Right cardiac atrium (tissue), 5 donors: ENCODE data around the gene GJB4. TPM values are rescaled to one million over a fixed set of nuclear protein-coding genes. Genes with fewer than 3 reads are reported as not detected.

Experiments
- ATAC-seq, 2 donors: fragments of 200-7000 bp; cut with Tn5 transposase; one replicate each; pipeline versions ENCODE4 v1.8.0 to v1.9.1; 2020; ENCODE audit warnings: moderate library complexity in 2 of 2, mild to moderate bottlenecking in 1 of 2
- DNase-seq, 3 donors: peaks; one replicate each; pipeline ENCODE4 v3.0.0-alpha.2; 2020
- H3K27ac ChIP-seq: one replicate; pipeline ENCODE4 v1.5.1; 2013; ENCODE audit warnings: mild to moderate bottlenecking, low read length, control low read depth, moderate library complexity
- H3K27me3 ChIP-seq: one replicate; pipeline ENCODE4 v1.6.1; 2013; ENCODE audit not compliant: control insufficient read depth, insufficient read depth
- H3K4me1 ChIP-seq: one replicate; pipeline ENCODE4 v1.6.1; 2013; ENCODE audit warnings: low read length; ENCODE audit not compliant: control insufficient read depth, insufficient read depth
- H3K4me3 ChIP-seq: one replicate; pipeline ENCODE4 v1.5.1; 2013; ENCODE audit warnings: low read length, control low read depth
- H3K9me3 ChIP-seq: one replicate; pipeline ENCODE4 v1.6.1; 2013; ENCODE audit warnings: low read length; ENCODE audit not compliant: control insufficient read depth
- WGBS: extraction: QIAGEN DNeasy Blood & Tissue Kit; methylation state at CpG from one replicate; pipeline ENCODE4 v1.1.7; 2013; 5-methylcytosine and 5-hydroxymethylcytosine counted together
- intact Hi-C, 4 donors: fragments of 100-400 bp; cut with DNase I; formaldehyde crosslinking; loops; one replicate each; pipeline versions ENCODE4 v1.11.0 to v1.14.0; 2022 to 2023
- long read RNA-seq, 4 donors: library from polyadenylated mRNA; unstranded; transcript quantifications; one replicate each; pipeline ENCODE4 v2.0.0, GENCODE V29; 2020 to 2021
- polyA plus RNA-seq: library from polyadenylated mRNA; stranded (reverse); fragments of 200-250 nt; gene quantifications from one replicate; pipeline ENCODE4 v1.2.3, GENCODE V29; 2013
- total RNA-seq, 4 donors: library from RNA; stranded (reverse); fragmentation: NEBNext Ultra II Directional; extraction: Animal tissue kit (Norgen Biotek cat#: 25700); gene quantifications; one replicate each; pipeline ENCODE4 v1.2.1, GENCODE V29; 2021
- donor health status: healthy with polysubstance abuse.
- donor health status: DM: no; HTN: yes; CAD: no.
- donor health status: DM: no; HTN: no; CAD: no.
- donor health status: DM: no; HTN: yes; CAD: no; lungs with severe emphysema.
- donor health status: DM: yes; HTN: yes; CAD: no.

Gene GJB4
- total RNA-seq = not detected
- not detected for polyA plus RNA-seq
- long read RNA-seq, donor 1 = 0 reads
- long read RNA-seq, donor 2 = 0 reads
- long read RNA-seq, donor 3 = 0 reads
- long read RNA-seq, donor 4 = 0 reads

DNA sequence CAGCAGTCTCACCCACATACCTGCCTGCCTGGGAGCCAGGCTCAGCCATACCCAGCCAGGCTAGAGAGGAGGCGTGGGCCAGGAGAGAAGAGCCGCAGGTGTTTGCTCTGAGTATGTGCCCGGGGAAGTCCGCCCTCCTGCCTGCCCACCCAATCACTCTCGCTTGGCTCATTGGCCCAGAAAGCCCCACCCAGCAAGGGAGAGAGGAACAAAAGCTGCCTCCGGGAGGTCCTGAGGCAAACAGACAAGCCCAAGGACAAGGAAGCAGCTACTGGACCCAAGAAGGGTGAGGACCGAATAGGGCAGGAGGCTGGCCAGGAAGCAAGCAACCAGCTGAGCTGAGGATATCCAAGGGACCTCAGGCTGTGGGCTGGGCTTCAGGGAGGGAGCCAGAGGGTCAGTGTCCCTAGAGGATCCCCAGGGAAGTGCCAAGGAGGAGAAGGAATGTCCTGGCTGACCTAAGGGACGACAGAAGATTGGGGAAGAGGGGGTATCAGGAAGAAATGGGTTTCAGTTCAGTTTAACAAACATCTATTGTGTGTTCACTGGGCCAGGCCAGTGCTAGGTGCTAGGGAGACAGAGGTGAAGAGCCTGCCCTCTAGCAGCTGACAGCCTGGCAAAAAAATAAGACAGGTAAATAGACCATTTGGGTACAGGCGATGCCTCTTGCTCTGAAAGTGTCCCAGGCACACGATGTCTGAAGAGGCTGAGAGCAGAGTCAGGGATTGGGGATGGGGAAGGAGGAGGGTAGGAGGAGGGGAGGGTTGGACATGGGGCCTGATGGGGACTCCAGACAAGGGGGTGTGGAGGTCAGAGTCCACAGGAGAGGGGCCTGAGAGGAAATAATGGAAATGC, at the start of gene GJB4:
GJB4 (plus strand) TSS at position 238 of the 855 bp plus-strand sequence. CDS start 1,515 bp downstream, outside the sequence.
- Histone ChIP-seq H3K27ac (no peak within 1 kb of the TSS), H3K4me1 (no peaks in the 10 kb centered on the region), H3K27me3 (no peaks in the 10 kb centered on the region), H3K9me3 (no peaks in the 10 kb centered on the region), H3K4me3 (no peak within 1 kb of the TSS)
- intact Hi-C loops = no loop called here
- DNase-seq (no peak), ATAC-seq (no peak)
- WGBS = 59% methylated on average over 10 of the region's 10 CpGs

DNA sequence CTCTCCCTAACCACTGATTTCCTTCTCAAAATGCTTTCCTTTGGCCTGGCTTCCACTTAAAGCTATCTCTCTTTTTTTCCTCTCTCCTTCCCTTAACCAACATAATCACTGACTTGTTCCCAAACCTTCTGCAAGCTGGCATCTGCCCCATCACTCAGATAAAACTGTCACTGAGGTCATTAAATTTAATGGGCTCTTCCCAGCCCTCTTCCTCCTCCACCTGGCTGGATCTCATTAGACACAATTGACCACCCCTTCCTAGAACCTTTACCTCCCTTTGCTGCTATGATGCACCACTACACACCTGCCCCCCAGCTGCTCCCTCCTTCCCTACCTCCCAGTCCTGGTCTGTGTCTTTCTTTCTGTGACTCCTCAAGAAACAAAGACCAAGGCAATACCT, 48.7 kb upstream of the GJB4 start:
- no peak overlapping the region for H3K4me3 ChIP-seq
- no peaks in the 10 kb centered on the region for H3K4me1 ChIP-seq
- ATAC-seq = no peak
- no peak overlapping the region for H3K27ac ChIP-seq
- no peaks in the 10 kb centered on the region for H3K27me3 ChIP-seq
- intact Hi-C loops = no loop called here
- no peaks in the 10 kb centered on the region for H3K9me3 ChIP-seq
- no peak for DNase-seq

DNA sequence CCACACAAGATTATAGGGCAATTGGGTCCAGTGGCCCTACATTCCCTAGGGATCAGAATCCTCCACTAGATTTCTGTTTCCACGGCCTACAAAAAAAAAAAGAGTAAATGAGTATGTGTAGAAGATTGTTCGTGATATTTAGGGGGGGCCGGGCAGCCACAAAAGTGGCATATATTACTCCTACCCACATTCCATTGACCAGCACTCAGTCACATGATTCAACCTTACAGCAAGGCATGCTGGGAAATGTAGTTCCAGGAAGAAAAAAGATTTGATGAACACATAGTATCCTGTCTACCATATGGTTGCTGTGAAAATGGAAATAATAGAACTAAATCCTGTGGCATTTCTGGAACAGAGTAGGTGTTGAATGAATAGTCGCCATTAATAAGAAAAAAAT, 48.1 kb upstream of the GJB4 start:
- Histone ChIP-seq H3K9me3 (no peaks in the 10 kb centered on the region), H3K4me3 (no peak overlapping the region), H3K4me1 (no peaks in the 10 kb centered on the region), H3K27me3 (no peaks in the 10 kb centered on the region), H3K27ac (no peak overlapping the region)
- DNase-seq (no peak), ATAC-seq (no peak)
- intact Hi-C loops = no loop called here
- 74% methylated on average over 4 of the region's 4 CpGs for WGBS

DNA sequence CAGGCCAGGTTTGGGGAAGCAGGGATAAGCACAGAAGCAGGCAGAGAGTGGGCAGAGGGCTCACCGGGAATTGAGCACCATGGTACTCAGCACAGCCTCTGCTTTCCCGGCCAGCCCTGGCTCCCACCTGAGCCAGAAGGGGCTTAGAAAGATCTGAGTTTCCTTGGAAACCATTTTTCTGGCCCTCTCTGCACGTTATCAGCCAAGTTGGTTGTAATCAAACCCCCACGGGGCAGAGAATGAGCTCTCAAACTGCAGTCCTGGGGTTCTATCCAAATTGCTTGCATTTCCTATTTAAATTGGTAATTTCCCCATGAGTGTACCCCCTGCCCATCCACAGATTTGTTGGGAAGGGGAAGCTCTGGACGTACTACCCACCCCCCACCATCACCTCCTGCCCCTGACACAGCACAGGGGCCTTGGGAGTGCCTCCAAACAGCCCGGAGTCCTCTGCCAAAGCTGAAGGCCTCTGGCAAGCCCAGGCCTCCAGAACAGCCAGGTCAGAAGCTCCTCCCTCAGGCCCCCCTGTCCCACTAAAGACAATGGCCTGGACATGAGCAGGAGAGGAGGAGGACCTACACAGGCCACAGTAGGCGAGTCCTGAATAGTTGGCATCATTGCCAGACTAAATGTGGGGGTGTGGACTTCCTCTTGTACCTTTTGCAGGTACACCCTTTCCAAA, 47.4 kb upstream of the GJB4 start:
- no peaks in the 10 kb centered on the region for H3K27me3 ChIP-seq
- H3K4me3 ChIP-seq = no peak overlapping the region
- H3K9me3 ChIP-seq = no peaks in the 10 kb centered on the region
- ATAC-seq (peak in 1 of 2 donors; percentile 63), DNase-seq (peak in 1 of 3 donors; percentile 67)
- intact Hi-C loops = no loop called here
- 43% methylated on average over 7 of the region's 7 CpGs for WGBS
- no peaks in the 10 kb centered on the region for H3K4me1 ChIP-seq
- no peak overlapping the region for H3K27ac ChIP-seq

DNA sequence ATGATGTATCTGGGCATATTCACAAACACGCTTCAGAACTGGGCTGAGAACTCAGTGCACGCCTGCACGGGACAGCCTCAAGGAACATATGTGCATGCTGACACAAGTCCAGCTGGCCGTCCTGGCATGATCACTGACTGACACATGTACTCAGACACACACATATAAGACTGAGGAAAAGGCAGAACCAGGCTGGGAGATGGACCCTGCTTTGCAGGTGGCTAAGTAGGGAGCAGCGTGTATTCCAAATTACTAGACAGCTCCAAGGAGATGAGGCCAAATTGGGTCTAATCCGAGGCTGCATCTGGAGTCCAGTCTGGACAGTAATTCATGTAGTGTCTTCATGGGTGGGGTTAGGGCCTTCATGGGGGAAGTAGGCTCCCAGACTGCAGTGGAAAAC, 46.1 kb upstream of the GJB4 start:
- 64% methylated on average over 6 of the region's 6 CpGs for WGBS
- Histone ChIP-seq H3K9me3 (peaks cover 2% of the 10 kb centered on the region), H3K27me3 (no peaks in the 10 kb centered on the region), H3K4me3 (no peak overlapping the region), H3K4me1 (no peaks in the 10 kb centered on the region), H3K27ac (no peak overlapping the region)
- DNase-seq = peak in 1 of 3 donors; percentile 54
- ATAC-seq = no peak
- intact Hi-C loops = no loop called here

DNA sequence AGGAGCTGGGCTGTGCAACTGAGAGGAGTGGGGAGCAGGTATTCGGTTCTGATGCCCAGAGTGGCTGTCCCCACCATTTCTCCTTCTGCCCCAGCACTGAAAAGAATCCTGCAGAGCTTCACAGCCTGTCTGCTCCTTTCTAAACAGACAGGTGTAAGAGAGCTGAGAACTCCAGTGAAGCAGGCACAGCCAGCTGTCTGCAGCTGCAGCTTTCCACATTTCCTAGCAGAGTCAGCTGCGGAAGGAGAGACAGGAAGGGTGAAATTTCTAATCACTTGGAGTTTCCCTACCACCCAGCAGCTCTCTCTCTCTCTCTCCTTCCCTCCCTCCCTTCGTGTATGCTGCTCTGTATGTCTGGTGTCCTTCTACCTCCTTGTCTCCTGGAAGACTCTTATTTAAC, 45.2 kb upstream of the GJB4 start:
- Histone ChIP-seq H3K4me1 (no peaks in the 10 kb centered on the region), H3K9me3 (peaks cover 2% of the 10 kb centered on the region), H3K27me3 (no peaks in the 10 kb centered on the region), H3K27ac (no peak overlapping the region), H3K4me3 (no peak overlapping the region)
- DNase-seq = no peak
- intact Hi-C loops = no loop called here
- 29% methylated on average over 3 of the region's 3 CpGs for WGBS
- no peak for ATAC-seq

DNA sequence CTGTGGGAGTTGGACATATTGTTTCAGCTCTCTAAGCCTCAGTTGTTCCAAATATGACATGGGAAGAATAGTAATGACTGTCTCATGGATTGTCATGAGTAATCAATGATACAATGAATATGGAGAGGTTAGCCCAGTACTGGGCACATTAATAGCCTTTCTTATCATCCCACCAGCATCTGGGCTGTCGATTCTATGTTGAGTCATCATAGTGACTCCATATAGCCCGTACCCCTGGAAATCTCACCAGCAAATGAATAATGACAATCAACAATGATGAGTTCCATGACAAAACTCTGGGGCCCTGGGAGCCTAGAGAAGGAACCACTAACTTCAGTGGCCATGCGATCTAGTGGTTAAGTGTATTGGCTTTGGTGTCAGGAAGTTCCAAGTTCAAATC, 44.4 kb upstream of the GJB4 start:
- intact Hi-C loops = no loop called here
- Histone ChIP-seq H3K4me3 (no peak overlapping the region), H3K4me1 (no peaks in the 10 kb centered on the region), H3K9me3 (peaks cover 2% of the 10 kb centered on the region), H3K27me3 (no peaks in the 10 kb centered on the region), H3K27ac (no peak overlapping the region)
- DNase-seq (no peak), ATAC-seq (no peak)
- 77% methylated on average over 3 of the region's 3 CpGs for WGBS

DNA sequence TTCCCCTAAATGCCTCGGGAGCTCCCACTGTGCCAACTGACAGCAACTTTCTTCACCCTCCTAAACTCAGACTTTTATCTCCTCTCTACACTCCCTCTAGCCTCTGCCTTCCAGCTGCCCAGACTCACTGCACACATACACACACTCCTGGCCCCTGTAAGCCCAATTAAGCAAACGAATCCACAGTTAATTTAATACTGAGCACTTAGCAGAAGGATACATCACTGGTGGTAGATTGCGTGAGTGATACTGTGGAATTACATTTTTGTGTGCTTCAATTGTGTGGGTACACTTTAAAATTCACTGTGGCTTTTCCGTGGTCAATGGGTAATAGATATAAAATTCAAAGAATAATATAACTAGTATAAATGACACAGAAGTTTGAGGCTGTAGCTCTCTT, 38.3 kb upstream of the GJB4 start:
- Histone ChIP-seq H3K27ac (no peak overlapping the region), H3K27me3 (no peaks in the 10 kb centered on the region), H3K4me3 (no peak overlapping the region), H3K4me1 (no peaks in the 10 kb centered on the region), H3K9me3 (peaks cover 2% of the 10 kb centered on the region)
- DNase-seq (no peak), ATAC-seq (no peak)
- intact Hi-C loops = no loop called here
- 64% methylated on average over 4 of the region's 4 CpGs for WGBS

DNA sequence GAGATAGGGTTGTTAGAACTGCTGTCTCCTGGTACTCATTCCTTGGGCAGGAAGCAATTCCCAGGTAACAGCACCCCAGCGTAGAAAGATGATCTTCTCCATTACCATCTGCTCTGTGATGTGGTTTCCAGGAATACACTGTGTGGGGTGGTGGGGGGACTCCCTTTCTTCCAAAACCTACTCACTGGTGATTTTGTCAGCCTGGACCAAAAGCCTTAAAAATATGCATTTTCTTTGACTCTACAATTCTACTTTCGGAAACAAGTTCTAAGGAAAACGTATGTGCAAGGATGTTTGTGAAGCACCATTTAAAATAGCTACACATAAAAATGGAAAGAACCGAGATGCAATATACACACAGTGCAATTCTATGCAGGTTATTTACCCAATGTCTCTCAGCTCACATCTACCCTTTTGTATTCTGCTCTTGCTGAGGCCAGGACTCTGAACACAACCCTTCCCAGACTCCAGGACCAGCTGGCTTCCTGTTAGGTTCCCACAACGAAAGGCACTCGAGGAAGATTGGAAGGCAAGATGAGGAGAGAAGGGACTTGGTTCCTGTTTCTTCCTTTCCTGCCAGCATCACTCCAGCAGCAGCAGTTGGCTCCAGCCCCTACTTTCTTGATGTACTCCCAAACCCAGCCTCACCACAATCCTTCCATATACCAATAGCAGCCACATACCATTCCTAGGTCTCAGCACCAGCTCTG, 37.7 kb upstream of the GJB4 start:
- no peaks in the 10 kb centered on the region for H3K4me1 ChIP-seq
- ATAC-seq (no peak), DNase-seq (no peak)
- no peak overlapping the region for H3K4me3 ChIP-seq
- H3K9me3 ChIP-seq = peaks cover 2% of the 10 kb centered on the region
- no peaks in the 10 kb centered on the region for H3K27me3 ChIP-seq
- no peak overlapping the region for H3K27ac ChIP-seq
- 68% methylated on average over 6 of the region's 6 CpGs for WGBS
- intact Hi-C loops = no loop called here

DNA sequence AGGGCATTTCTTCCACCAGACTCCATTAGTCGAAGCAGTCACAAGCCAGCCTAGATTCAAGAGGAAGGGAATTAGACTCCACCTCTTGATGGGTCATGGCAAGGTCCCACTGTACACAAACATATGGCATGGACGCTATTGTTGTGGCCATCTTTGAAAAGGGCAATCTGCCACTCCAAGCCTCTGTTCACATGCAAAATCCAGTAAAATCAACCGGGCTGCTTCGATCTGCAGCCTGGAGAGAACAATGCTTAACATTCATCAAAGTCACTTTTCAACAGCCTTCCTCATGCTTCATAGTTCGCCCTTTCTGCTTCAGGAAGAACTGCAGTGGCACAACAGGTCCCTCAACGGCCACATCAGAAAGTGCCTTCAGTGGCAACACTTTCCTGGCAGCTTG, 32.7 kb upstream of the GJB4 start:
- no peak for DNase-seq
- WGBS = 68% methylated on average over 6 of the region's 6 CpGs
- no peaks in the 10 kb centered on the region for H3K9me3 ChIP-seq
- H3K4me3 ChIP-seq = no peak overlapping the region
- H3K27ac ChIP-seq = no peak overlapping the region
- H3K4me1 ChIP-seq = no peaks in the 10 kb centered on the region
- intact Hi-C loops = no loop called here
- H3K27me3 ChIP-seq = no peaks in the 10 kb centered on the region
- ATAC-seq = no peak

DNA sequence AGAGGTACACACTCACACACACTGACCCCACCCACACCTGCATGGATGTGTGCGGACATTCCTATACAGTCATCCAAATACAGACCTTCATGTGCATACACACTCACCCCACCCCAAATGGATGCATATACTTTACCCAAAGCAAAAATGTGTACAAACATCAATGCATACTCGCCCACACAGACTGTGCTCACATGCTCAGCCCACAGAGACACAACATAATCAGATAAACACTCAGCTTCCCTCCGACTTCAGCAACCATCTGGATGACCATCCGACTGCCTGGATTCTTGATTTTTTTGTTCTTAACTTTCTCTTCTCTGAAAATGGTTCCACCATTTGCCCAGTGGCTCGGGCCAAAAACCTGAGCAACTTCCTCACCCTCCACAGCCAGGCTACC, 29.1 kb upstream of the GJB4 start:
- 72% methylated on average over 5 of the region's 5 CpGs for WGBS
- no peaks in the 10 kb centered on the region for H3K27me3 ChIP-seq

More for the DNA sequence above, 29.1 kb upstream of the GJB4 start:
- Histone ChIP-seq H3K4me3 (no peak overlapping the region), H3K27ac (no peak overlapping the region), H3K9me3 (no peaks in the 10 kb centered on the region), H3K4me1 (no peaks in the 10 kb centered on the region)
- ATAC-seq (no peak), DNase-seq (no peak)
- intact Hi-C loops = no loop called here
